Measurements from ENCODE around the gene EPG5. TPM values are rescaled to one million over a fixed set of nuclear protein-coding genes. Genes with fewer than 3 reads are reported as not detected.
A peak's percentile ranks its signal among the peaks of the same experiment; 100 is the strongest.

Gene EPG5
- total RNA-seq (2021), result 15.7 and 16.1 TPM in 2 replicates
- long read RNA-seq, partial matches to known transcripts, result 3 of 4 reads
- long read RNA-seq, other reads (novel, unspliced or antisense), result 1 of 4 reads

- Histone ChIP-seq H3K27me3 (ENCODE audit: insufficient read depth, low read length) (no peaks in the 10 kb centered on the region), H3K23ac (ENCODE audit: insufficient read length, low read depth, low read length) (no peak within 1 kb of the TSS), H2BK15ac (ENCODE audit: low read depth, low read length) (no peak within 1 kb of the TSS), H2BK20ac (ENCODE audit: low read depth, low read length, poor library complexity, severe bottlenecking) (no peak within 1 kb of the TSS), H3K18ac (ENCODE audit: insufficient read length, low read depth, low read length) (no peak within 1 kb of the TSS), H3K79me2 (ENCODE audit: insufficient read depth, low read length) (no peaks in the 10 kb centered on the region; the same call in 1 of the 2 replicates), H3K56ac (ENCODE audit: insufficient read length, low read depth, low read length) (no peak within 1 kb of the TSS), H3K4ac (ENCODE audit: low read depth, low read length) (no peak within 1 kb of the TSS), H2BK120ac (ENCODE audit: low read depth, low read length, poor library complexity, severe bottlenecking) (no peak within 1 kb of the TSS), H3K4me2 (ENCODE audit: insufficient read depth, insufficient read length, low read length) (peak within 1 kb of the TSS; percentile 95), H3K79me1 (ENCODE audit: insufficient read depth, low read depth, low read length, poor library complexity, severe bottlenecking) (no peaks in the 10 kb centered on the region), H3T11ph (ENCODE audit: low read length) (no peak within 1 kb of the TSS), H2AK5ac (ENCODE audit: insufficient read length, low read length) (no peak within 1 kb of the TSS), H3K9ac (ENCODE audit: extremely low read depth, insufficient read length, low read length) (peak within 1 kb of the TSS; percentile 86), H4K20me1 (ENCODE audit: control insufficient read depth, insufficient read depth, insufficient read length) (no peaks in the 10 kb centered on the region), H4K8ac (replicated peaks; ENCODE audit: insufficient read length, low read depth, low read length) (no peak within 1 kb of the TSS), H4K5ac (ENCODE audit: insufficient read length, low read depth, low read length) (no peak within 1 kb of the TSS), H3K4me1 (ENCODE audit: insufficient read depth, low read length) (no peaks in the 10 kb centered on the region), H2BK12ac (ENCODE audit: insufficient read length, low read depth, low read length) (no peak within 1 kb of the TSS), H3K23me2 (ENCODE audit: insufficient read length, low read depth, low read length, poor library complexity, severe bottlenecking) (peaks cover 10% of the 10 kb centered on the region), H2BK5ac (ENCODE audit: insufficient read length, low read length) (no peak within 1 kb of the TSS), H3K14ac (ENCODE audit: insufficient read depth, low read length) (no peak within 1 kb of the TSS), H4K91ac (ENCODE audit: insufficient read length, low read depth, low read length) (no peak within 1 kb of the TSS), H3K9me3 (ENCODE audit: control insufficient read depth, low read depth, low read length) (no peaks in the 10 kb centered on the region), H2AFZ (ENCODE audit: low read length) (peak within 1 kb of the TSS; percentile 3), H3K27ac (ENCODE audit: insufficient read length, low read depth, low read length) (no peak within 1 kb of the TSS)
- TF ChIP-seq CTCF (conservative IDR thresholded peaks at IDR 0.05), result no peak
- WGBS (ENCODE audit: extremely low coverage, insufficient read length, low lambda C conversion rate), result no CpG with 5 or more reads among the region's 50 CpGs
- Mint-ChIP-seq H3K27me3 (ENCODE audit: low read depth) (peaks cover 14% of the 10 kb centered on the region), H3K27ac (peak within 1 kb of the TSS; percentile 95 to 97 (median 97)), H3K4me1 (peaks cover 2 to 8% of the 10 kb centered on the region in 2 experiments; a peak in 3 of 4 replicates), H3K36me3 (ENCODE audit: insufficient read depth in 1 of 3, low read depth in 3 of 3) (peaks cover 0 to 7% (median 5%) of the 10 kb centered on the region in 3 experiments; a peak in 4 of 7 replicates), H3K4me3 (peak within 1 kb of the TSS; percentile 95 to 97), H3K9me3 (no peaks in the 10 kb centered on the region)
- peak; percentile 99 for DNase-seq
Measured at GRCh38 chr18:45967007-45967706, at the start of gene EPG5. TSS of gene EPG5 (minus strand) at chr18:45967329. CDS start at chr18:45967239, 90 bp downstream.
